ENCODE data around the gene NUCKS1.

The NUCKS1 gene

DNA sequence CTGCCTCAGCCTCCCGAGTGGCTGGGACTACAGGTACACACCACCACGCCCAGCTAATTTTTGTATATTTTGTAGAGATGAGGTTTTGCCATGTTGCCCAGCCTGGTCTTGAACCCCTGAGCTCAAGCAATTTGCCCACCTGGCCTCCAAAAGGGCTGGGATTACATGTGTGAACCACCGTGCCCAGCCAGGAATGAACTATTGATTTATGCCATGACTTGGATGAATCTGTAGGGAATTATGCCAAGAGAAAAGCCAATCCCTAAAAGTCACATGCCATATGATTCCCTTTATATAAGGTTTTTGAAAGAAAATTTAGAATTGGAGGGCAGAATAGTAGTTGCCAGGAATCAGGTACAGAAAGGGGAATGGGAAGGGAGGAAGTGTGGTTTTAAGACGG, 50.6 kb downstream of the NUCKS1 start:
- no peak for DNase-seq (ENCODE audit: low read depth)

DNA sequence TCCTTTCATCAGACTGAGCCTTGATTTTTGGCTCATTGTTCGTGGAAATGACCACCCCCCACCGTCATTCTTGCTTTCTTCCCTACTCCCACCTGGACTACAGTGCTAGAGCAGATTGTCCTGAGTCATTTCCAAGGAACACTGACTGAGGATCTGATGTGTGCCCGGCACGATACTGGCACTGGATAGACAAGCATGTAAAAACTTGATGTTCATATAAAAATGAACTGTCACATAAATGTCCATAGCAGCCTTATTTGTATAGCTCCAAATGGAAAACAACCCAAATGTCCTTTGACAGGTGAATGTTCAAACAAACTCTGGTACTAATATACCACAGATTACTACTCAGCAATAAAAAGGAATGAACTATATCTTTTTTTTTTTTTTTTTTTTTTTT, 51.1 kb downstream of the NUCKS1 start:
- no peak for DNase-seq (ENCODE audit: low read depth)

DNA sequence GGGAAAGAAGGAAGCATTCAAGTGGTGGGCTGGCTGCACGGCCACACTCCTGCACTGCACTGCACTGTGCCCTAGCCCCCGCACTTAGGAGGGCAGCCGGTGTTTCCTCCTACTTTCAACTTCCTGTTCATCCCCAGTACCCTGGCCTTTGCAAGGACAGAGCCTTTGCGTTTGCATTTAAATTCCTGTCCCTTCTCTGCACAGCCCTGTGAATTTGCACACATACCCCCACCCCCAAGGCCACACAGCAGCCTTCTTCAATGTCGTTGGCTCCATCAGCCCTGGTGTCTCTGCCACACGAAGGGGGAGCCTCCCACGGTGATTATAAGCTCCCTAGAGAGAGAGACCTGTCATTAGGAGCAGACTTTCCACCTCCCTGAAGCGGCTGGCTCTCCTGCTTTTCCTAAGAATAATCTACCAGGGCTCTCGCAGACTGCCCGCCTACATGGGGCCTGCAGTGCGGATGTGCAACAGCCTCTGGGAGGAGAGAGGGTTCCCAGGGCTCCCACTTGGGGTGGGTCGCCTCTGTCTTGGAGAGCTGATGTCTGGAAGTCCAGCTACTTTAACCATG, 56.5 kb downstream of the NUCKS1 start:
- no peak for DNase-seq (ENCODE audit: low read depth)

DNA sequence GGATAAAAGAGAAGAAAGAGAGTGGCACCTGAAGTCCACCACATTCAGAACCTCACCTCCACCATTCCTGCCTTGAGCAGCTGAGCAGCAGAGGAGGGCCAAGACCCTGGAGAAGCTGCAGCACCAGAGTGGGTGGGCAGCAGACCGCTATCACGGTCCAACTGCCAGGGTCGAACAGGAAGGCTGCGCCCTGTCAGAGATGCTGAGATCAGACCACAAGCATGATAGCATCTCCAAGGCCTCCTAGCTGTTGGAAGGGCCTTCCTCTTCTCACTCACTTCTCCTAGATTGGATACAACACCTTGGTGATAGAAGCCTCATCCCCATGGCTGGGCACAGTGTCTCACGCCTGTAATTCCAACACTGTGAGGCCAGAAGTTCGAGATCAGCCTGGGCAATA, 57.6 kb downstream of the NUCKS1 start:
- DNase-seq (ENCODE audit: low read depth) = no peak

DNA sequence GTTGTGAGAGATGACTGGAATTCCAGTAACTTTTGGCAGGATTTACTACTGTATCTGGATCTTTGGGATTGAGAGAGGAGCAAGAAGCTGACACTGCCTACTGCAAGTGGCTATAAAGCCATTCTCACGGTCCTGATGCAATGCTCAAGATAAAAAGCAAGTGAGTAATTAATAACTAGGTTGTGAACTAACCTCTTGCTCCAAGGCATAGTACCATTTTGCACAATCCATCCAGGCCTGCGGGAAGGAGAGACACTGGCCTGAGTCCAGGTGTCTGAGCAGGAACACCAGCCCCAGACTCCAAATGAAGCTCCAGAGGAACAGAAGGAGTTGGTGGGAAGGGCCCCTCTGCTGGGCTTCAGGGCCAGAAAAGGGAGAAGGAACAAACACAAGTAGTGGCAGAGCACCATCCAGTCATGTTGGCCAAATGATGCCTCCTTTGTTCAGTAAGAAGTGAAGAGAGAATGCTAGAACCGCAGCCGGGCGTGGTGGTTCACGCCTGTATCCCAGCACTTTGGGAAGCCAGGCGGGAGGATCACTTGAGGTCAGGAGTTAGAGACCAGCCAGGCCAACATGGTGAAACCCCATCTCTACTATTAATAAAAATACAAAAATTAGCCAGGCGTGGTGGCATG, 59.7 kb downstream of the NUCKS1 start:
- peak; percentile 76 for DNase-seq (ENCODE audit: low read depth)

DNA sequence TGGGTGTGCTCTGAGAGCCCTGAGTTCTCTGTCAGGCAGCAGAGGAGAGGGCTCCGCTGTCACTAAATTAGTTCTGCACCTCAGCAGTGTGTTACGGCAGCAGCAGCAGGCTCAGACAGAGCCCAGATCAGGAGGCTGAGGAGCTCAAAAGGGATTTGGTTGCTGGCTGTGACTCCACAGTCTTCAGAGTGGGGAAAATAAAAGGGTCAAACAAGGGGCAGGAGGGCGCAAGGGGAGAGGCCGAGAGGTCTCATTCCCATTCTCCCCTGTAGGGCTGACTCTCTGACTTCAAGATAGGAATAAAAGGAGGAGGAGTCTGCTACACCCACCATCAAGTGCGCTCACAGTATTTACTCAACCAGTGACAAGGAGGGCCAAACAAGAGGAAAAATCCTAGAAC, 60.5 kb downstream of the NUCKS1 start:
- DNase-seq (ENCODE audit: low read depth) = no peak

- no peak for DNase-seq (ENCODE audit: low read depth)
These were observed 61.6 kb downstream of the NUCKS1 start for GRCh38 chr1:205688171-205689080.

DNA sequence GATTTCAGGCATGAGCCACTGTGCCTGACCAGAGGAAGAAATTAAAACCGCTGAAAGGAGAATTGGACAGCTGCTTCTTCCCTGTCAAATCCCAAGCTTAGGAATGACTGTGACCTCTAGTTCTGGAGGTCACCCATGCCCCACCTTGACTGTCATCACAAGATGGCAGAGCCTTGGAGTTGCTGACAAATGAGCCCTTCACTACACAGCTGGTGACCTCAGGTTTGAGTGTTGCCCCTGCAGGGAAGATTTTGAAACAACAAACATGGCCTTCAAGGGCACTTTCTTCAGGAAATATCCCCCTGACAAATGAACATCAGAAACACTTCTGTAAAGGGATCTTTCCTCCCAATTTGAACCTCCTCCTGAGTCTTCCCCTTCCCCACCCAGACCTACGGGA, 62.7 kb downstream of the NUCKS1 start:
- DNase-seq (ENCODE audit: low read depth) = no peak

GRCh38 chr1:205681364-205681763, 68.6 kb downstream of the NUCKS1 start:
- DNase-seq (ENCODE audit: low read depth) = no peak

GRCh38 chr1:205680073-205680851, 69.7 kb downstream of the NUCKS1 start, which contains the start of gene SLC45A3:
TSS of gene SLC45A3 (minus strand) at chr1:205680509. CDS start at chr1:205664656, 15,853 bp downstream.
- no peak for DNase-seq (ENCODE audit: low read depth)

DNA sequence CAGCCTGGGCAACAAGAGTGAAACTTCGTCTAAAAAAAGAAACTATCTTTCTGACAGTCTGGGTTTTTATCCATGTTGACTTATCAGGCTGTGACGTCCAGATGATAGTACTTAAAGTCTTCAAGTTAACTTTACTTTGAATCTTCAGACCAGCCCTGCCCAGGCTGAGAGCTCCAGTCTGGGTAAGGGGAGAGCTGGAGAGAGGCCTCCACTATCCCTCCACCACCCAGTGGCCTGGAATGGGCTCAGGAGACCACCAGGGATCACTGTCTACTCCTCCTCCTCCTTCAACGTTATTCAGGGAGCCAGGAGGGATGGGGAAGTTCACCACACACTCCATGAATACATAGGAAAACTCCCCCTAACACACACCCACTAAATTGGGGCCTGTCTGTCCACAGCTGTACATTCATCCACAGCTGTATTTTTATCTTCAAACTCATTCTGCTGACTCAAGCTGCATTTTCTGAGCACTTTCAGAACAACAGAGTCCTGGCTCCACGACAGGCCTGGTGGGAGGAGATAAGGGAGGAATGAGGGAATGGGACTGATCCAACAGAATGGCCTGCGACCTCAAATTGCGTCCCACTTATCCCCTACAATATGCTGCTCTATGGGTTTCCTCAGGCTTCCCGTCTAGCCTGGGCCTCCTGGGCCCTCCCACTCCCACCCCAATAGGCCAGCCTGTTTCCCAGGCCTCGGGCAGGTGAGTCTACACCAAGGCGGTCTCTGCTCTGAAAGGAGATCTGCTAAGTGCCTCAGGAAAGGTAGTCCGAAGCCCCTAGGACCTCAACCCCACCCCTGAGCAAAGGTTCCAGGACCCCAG, 71.5 kb downstream of the NUCKS1 start:
- peak; percentile 74 for DNase-seq (ENCODE audit: low read depth)

DNA sequence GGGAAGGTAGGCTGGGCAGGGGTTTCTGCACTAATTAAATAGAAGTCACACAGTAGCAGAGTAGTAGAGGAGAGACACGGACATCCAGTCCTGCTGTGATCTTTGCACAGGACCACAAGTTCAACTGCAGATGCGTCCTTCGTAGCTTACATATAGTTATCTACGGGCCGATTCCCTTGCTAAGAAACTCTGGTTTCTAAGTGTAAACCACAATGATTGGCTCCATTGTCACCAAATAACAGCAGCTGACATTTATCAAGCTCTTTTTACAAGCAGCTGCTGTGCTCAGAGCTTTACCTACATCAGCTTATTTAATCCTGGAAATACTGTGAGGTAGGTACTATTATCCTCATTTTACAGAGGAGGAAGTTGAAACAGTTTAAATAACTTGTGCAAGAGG, 72.8 kb downstream of the NUCKS1 start:
- no peak for DNase-seq (ENCODE audit: low read depth)

DNA sequence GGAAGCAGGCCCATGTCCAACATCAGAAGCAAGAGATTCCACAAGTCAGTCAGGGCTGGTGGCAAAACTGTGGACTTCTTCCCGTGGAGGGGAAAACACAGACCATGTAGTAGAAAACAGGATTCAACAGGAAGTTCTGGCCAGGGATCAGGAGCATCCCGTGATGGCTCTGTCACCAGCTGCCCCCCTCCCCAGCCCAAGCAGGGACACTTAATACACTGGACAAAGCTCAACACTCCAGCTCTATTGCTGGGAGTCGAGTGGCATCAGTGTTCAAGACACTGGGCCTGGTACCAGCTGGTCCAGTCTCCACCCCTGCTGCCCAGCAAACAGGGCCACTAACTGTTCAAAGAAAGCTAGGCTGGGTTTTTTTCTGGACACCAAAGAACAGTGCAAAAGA, 73.4 kb downstream of the NUCKS1 start:
- no peak for DNase-seq (ENCODE audit: low read depth)

GRCh38 chr1:205676002-205676401, 74.0 kb downstream of the NUCKS1 start:
- DNase-seq (ENCODE audit: low read depth) = no peak

- DNase-seq (ENCODE audit: low read depth) = no peak
These were observed 74.7 kb downstream of the NUCKS1 start for GRCh38 chr1:205675247-205675646.

GRCh38 chr1:205672970-205673369, 77.0 kb downstream of the NUCKS1 start:
- DNase-seq (ENCODE audit: low read depth) = no peak

DNA sequence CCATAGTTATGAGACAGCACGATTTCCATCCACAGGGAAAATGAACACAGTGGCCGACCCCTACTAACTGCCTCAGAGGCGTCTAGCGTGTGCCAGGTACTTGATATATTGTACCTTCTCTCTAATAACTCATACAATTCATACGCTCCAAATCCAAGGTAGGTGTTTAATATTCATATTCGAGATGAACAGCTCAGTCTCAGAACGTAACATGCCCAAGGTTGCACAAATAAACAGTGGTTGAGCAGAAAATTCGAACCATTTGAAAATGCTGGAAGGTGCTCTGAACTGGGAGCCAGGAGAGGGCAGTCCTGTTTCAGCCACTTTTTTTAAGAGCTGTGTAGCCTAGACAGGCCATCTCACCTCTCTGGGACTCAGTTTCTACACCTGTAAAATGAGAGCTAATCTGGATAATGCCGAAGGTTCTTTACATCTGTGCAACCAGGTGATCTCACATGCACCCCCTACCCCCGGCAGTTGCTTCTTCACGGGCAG, 77.5 kb downstream of the NUCKS1 start:
- no peak for DNase-seq (ENCODE audit: low read depth)

- DNase-seq (ENCODE audit: low read depth) = no peak
These were observed 79.2 kb downstream of the NUCKS1 start for GRCh38 chr1:205670611-205671430.

- no peak for DNase-seq (ENCODE audit: low read depth)
These were observed 79.9 kb downstream of the NUCKS1 start for GRCh38 chr1:205670150-205670446.

- DNase-seq (ENCODE audit: low read depth) = no peak
These were observed 80.4 kb downstream of the NUCKS1 start for GRCh38 chr1:205669341-205670149.
